HG03432 (cell line): ENCODE measurements around the gene OTUB2.

Experiments
- ATAC-seq: cut with Tn5 transposase; IDR thresholded peaks from one replicate; pipeline ENCODE4 v1.9.1; 2021; ENCODE audit warnings: mild to moderate bottlenecking, moderate library complexity; ENCODE audit not compliant: unreplicated experiment

OTUB2 gene

DNA sequence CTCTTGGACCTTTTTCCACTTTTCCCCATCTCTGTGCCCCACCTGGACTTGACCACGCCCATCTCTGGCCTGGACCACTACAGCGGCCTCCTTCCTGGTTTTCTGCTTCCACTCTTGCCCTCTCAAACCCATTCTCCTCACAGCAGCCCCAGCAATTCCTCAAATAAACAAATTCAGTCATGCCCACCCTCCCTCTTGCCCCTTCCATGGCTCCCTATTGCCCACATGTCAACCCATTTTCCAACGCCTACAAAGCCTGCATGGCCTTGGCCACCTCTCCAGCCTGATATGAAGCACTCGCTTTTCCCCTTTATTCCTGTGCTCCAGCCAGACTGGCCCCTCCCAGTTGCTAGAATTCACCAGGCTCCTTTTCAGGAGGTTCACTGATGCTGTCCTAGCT is 5.9 kb upstream of the OTUB2 start:
- ATAC-seq = no peak

DNA sequence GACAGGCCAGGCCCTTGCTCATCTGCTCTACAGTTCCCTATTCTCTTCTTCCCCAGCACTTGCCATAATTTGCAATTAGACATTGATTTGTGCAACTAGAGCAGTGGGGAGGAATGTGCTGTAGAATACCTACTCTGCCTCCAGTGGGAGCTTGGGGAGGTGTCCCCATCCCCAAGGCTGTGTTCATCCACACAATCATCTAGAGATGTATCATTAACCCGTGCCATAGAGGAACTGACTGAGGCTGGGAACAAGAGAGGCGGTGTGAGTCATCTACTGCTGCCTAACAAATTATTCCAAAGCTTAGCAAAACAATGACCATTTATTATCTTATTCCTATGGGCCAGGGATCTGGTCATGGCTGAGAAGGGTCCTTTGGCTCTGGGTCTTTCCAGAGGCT is 5.1 kb upstream of the OTUB2 start:
- no peak for ATAC-seq

GRCh38 chr14:94021416-94022157 is 4.6 kb upstream of the OTUB2 start:
- ATAC-seq = no peak

DNA sequence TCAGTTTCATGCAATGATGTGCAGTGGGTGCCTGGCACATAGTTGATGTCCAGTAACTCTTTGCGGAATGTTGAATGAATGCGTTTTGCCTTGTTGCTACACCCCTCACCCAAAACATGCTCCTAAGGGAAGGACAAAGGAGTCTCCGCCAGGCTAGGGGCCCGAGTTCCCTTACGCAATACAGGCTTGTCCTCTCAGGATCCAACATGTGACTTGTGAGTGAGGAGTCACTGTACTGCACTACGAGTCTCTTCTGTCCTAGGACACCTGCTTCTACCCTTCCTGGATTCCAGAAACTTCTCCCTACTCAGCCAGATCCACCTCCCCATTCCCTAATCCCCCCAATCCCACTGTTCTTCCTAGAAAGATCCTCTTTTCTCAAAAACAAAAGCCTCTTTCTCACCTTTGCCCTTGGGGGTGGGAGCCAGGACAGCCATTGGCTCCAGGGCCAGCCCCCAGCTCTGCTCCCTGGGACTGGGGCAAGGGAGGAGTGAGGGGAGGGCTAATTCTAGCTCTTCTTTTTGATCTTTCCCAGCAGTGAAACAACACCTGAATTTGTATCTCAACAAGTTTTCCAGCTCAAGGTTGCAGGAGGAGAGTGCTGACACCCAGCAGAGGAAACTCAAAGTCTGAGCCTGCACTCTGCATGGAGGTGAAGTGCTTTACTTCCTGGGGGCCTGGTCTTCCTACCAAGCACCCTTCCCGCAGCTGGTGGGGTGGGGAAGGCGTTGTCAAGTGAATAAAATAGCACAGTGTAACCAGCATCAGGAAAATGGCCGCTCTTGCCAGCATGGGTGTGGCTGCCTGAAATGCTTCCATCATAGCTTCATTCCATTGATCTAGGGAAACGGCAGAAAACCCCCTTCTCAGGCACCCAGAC is 3.4 kb upstream of the OTUB2 start:
- no peak for ATAC-seq

DNA sequence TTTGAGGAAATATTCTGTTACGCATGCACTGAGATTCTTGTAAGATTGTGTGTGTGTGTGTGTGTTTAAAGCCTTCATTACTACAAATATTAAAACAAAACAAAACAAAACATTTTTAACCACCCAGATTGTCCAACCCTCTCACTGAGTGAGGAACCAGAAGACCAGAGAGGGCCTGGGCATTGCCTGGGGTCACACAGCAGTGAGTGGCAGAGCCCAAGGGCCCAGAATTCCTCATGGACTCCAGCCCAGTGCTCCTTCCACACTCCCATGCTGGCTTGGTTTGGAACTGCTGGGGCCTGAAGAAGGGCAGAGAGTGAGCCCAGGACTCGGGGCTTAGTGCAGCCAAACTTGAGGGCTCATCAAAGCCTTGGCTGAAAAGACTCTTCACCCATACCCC is 1.6 kb upstream of the OTUB2 start:
- no peak for ATAC-seq

- no peak for ATAC-seq
Measured at GRCh38 chr14:94025720-94026119, 420 bp upstream of the OTUB2 start.

- ATAC-seq = no peak
Measured at GRCh38 chr14:94026889-94027469, 839 bp downstream of the OTUB2 start.

- no peak for ATAC-seq
Measured at GRCh38 chr14:94027566-94028449, 1.7 kb downstream of the OTUB2 start.

DNA sequence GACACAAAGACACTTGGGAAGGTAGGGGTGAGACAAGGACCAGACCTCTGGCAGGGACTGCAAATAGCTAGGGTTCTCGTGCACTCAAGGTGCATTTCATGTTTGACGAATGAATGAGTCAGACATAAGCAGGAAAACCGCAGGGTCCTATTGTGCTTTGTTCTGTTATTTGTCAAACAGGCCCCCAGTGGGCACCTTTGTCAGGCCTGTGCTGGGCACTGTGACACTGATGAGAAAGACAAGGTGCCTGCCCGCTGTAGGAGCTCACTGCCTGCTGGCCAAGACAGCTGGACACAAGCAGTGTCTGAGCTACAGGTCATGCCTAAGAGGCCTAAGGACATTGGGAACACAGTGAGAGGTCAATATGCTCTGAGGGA is 2.3 kb downstream of the OTUB2 start:
- no peak for ATAC-seq

GRCh38 chr14:94029265-94029664 is 3.1 kb downstream of the OTUB2 start:
- no peak for ATAC-seq

DNA sequence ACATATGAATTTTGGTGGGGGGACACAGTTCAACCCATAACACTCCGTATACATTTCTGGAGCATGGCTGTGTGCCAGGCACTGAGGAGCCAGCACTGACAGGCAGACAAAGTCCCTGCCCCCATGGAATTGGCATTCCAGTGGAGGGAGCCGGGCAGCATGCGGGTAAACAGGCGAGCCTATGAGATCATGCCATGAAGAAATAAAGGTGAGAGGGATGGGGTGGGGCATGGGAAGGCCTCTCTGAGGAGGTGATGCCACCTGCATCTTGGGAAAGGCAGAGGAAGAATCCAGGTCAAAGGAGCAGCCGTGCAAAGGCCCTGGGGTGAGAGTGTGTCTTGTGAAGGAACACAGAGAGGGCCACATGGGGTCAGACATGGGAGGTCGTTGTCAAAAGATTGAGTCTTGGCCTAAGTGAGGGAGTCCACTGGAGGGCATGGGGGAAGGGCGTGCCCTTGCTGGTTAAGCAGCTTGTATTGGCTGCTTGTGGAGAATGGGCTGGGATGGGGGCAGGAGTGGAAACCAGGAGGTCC is 3.6 kb downstream of the OTUB2 start:
- ATAC-seq = no peak

GRCh38 chr14:94030571-94030970 is 4.4 kb downstream of the OTUB2 start:
- ATAC-seq = no peak

- ATAC-seq = no peak
Measured at GRCh38 chr14:94031161-94031882, 5.2 kb downstream of the OTUB2 start.

DNA sequence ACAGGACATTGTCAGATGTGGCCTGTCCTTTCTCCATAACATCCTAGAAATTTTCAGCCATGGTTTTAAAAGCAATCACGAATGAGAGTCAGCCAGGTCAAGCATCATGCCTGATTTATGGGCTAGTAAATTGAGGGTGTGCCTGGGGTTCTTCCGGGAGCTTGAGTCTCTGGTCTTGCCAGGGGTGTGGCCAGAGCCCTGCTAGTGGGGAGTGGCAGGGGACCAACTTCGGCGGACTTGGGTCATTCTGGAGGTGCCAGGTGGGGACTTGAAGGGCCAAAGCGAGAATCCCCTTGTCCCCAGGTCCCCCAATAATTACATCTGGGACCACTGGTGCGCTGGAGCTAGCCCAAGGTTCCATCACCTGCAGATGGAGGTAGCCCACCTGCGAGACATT is 5.7 kb downstream of the OTUB2 start:
- no peak for ATAC-seq

GRCh38 chr14:94034886-94035285 is 8.7 kb downstream of the OTUB2 start:
- no peak for ATAC-seq

- ATAC-seq = peak; percentile 86
Measured at GRCh38 chr14:94036313-94037167, 10.4 kb downstream of the OTUB2 start.

DNA sequence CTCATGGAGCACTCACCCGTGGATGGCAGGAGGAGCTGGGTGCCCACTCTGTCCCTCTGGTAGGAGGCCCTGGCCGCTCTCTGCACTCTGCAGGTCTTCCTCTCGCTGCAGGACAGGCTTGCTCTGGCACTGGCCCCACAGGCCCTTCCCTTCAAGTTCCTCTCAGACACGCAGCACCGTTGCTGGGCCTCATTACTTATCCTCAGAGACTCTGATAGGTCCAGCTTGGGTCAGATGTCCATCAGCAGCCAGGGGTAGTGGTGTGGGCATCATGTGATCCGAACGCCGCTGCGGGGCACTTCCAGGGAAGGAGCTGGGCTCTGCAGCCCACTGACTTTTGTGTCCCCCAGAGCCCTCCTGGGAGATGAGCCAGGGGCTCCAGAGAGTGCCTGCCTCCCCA is 11.8 kb downstream of the OTUB2 start:
- ATAC-seq = no peak

GRCh38 chr14:94038510-94038909 is 12.4 kb downstream of the OTUB2 start:
- ATAC-seq = no peak
